ENCODE data around the gene SLCO3A1. TPM values are rescaled to one million over a fixed set of nuclear protein-coding genes. Genes with fewer than 3 reads are reported as not detected.

Gene SLCO3A1
- total RNA-seq, 2 experiments from 2014 or later: 8.5 to 40.0 TPM

DNA sequence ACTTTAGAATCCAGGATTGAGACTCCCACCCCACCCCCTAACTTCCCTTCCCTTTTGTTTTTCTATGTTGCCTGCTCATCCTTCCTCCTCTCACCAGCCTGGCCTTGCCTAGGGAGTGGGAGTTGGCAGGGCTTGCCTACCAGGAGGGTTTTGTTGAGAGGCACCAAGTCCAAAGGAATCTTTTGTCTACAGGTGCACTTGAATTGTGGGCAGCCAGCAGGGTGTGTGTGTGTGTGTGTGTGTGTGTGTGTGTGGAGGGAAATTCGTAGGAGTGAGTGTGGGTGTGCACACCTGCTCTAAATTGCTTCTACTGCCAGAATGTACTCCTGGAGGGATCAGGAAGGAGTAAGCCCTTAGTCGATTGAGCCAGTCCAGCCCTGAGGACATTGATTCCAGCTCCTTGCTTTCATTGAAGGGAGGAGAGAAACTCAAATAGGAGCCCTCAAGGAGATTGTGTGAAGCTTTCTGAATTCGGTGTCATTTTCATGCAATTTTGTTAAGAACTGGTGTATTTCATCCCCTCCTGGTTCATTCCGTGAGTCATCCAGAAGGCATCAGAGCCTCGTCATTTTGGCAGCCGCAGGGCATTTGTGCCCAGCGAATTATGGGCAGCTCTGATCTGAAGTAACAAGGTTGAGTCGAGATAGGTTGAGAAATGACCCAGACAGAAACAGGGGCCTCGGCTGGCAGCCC is 112.1 kb downstream of the SLCO3A1 start:
- no peak overlapping the region for H3K4me2 ChIP-seq (ENCODE audit: low read length)
- no peaks in the 10 kb centered on the region for H3K9me3 ChIP-seq (ENCODE audit: low read length)
- no peak overlapping the region for H3K27ac ChIP-seq (ENCODE audit: low read depth, low read length, poor library complexity, severe bottlenecking)
- CTCF ChIA-PET (ENCODE audit: unreplicated experiment): no interaction called here
- no peak for DNase-seq (ENCODE audit: low spot score)
- H3K4me3 ChIP-seq (ENCODE audit: low read depth, low read length, poor library complexity, severe bottlenecking): no peak overlapping the region
- TF ChIP-seq, protein P1, sequence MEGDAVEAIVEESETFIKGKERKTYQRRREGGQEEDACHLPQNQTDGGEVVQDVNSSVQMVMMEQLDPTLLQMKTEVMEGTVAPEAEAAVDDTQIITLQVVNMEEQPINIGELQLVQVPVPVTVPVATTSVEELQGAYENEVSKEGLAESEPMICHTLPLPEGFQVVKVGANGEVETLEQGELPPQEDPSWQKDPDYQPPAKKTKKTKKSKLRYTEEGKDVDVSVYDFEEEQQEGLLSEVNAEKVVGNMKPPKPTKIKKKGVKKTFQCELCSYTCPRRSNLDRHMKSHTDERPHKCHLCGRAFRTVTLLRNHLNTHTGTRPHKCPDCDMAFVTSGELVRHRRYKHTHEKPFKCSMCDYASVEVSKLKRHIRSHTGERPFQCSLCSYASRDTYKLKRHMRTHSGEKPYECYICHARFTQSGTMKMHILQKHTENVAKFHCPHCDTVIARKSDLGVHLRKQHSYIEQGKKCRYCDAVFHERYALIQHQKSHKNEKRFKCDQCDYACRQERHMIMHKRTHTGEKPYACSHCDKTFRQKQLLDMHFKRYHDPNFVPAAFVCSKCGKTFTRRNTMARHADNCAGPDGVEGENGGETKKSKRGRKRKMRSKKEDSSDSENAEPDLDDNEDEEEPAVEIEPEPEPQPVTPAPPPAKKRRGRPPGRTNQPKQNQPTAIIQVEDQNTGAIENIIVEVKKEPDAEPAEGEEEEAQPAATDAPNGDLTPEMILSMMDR (conservative IDR thresholded peaks at IDR 0.05; ENCODE audit: low read length): no peak
- TF ChIP-seq EZH2phosphoT487 (IDR thresholded peaks at IDR 0.05; ENCODE audit: borderline replicate concordance, low read depth, low read length): no peak
- POLR2A ChIA-PET: no interaction called here
- H3K9me2 ChIP-seq (ENCODE audit: insufficient read depth, low read length): no peaks in the 10 kb centered on the region
- no TSS peak for BruUV-seq (replicated peaks)
- H2AFZ ChIP-seq (ENCODE audit: low read length): no peak overlapping the region
- peaks cover 5% of the 10 kb centered on the region; the same call in 1 of the 2 replicates for H3K79me2 ChIP-seq (ENCODE audit: insufficient read depth, low read depth, low read length)
- intact Hi-C loops (cut with micrococcal nuclease; ENCODE audit: unreplicated experiment): no loop called here
- H3K4me1 ChIP-seq (ENCODE audit: insufficient read depth, low read length, poor library complexity, severe bottlenecking): peaks cover 14% of the 10 kb centered on the region
- H4K20me1 ChIP-seq (ENCODE audit: insufficient read depth, low read length): 0 out of 2 replicates have a peak, but pooled peaks cover 3% of the 10 kb centered on the region
- peaks cover 5% of the 10 kb centered on the region; the same call in 1 of the 2 replicates for H3K36me3 ChIP-seq (ENCODE audit: insufficient read depth, low read length)

DNA sequence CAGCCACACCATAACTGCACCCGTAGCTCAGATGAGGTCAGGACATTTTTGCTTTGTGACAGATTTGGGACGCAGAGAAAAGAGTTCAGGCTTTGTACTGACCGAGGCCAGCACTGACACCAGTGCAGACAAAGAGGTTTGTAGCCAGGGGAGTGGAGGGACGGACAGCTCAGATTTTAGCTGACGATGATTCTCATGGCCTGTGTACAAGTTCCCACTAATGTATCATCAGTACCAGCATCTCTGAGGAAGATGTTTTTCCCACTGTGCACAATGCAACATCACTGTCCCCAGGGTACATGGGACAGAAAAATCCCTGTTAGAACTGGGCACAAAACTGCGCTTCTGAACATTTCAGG is 112.7 kb downstream of the SLCO3A1 start:
- Histone ChIP-seq H3K4me3 (ENCODE audit: low read depth, low read length, poor library complexity, severe bottlenecking) (no peak overlapping the region), H3K79me2 (ENCODE audit: insufficient read depth, low read depth, low read length) (peaks cover 5% of the 10 kb centered on the region; the same call in 1 of the 2 replicates), H4K20me1 (ENCODE audit: insufficient read depth, low read length) (0 out of 2 replicates have a peak, but pooled peaks cover 3% of the 10 kb centered on the region), H3K4me2 (ENCODE audit: low read length) (no peak overlapping the region), H3K9me3 (ENCODE audit: low read length) (no peaks in the 10 kb centered on the region), H3K4me1 (ENCODE audit: insufficient read depth, low read length, poor library complexity, severe bottlenecking) (peaks cover 18% of the 10 kb centered on the region), H3K27ac (ENCODE audit: low read depth, low read length, poor library complexity, severe bottlenecking) (no peak overlapping the region), H3K36me3 (ENCODE audit: insufficient read depth, low read length) (peaks cover 5% of the 10 kb centered on the region; the same call in 1 of the 2 replicates), H2AFZ (ENCODE audit: low read length) (no peak overlapping the region), H3K9me2 (ENCODE audit: insufficient read depth, low read length) (no peaks in the 10 kb centered on the region)
- ChIA-PET CTCF (ENCODE audit: unreplicated experiment) (no interaction called here), POLR2A (no interaction called here)
- intact Hi-C loops (cut with micrococcal nuclease; ENCODE audit: unreplicated experiment): no loop called here
- BruUV-seq (replicated peaks): no TSS peak
- no peak for TF ChIP-seq EZH2phosphoT487 (IDR thresholded peaks at IDR 0.05; ENCODE audit: borderline replicate concordance, low read depth, low read length)
- TF ChIP-seq, protein P1 (conservative IDR thresholded peaks at IDR 0.05; ENCODE audit: low read length): no peak
- DNase-seq (ENCODE audit: low spot score): no peak

DNA sequence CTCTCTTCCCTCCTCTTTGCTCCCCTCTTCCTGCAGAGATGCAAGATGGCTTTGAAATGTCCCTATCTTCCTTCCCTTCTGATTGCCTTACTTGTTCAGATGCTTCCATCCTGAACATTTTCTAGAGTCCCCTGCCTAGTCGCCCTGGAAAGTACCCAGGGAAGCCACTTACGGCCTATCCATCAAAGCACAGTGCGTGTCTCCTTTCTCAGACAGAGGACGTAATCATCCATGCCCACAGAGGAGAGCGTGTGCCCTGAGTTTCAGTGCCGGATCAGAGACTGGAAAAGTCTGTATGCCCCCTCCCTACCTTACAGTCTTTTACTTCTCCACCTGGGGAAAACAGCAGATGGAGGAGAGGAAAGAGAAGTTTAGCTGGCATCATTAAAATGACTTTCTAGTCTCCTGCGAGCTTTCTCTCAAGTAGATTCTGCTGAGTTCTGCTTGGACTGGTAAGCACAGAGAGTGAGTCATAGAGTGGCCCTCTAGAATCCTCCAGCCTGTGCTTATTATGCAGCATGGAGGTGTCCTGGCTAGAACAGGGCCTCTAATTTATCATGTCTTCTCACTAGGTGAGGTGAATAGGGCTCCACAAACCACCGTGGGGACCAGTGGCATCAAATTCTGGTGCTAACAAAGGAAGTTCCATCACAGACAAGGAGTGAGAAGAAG is 114.6 kb downstream of the SLCO3A1 start:
- no peak for DNase-seq (ENCODE audit: low spot score)
- no peak overlapping the region for H2AFZ ChIP-seq (ENCODE audit: low read length)
- H3K9me2 ChIP-seq (ENCODE audit: insufficient read depth, low read length): no peaks in the 10 kb centered on the region
- peaks cover 23% of the 10 kb centered on the region for H3K4me1 ChIP-seq (ENCODE audit: insufficient read depth, low read length, poor library complexity, severe bottlenecking)
- ChIA-PET POLR2A (no interaction called here), CTCF (ENCODE audit: unreplicated experiment) (no interaction called here)
- no peak overlapping the region for H3K4me2 ChIP-seq (ENCODE audit: low read length)
- H3K36me3 ChIP-seq (ENCODE audit: insufficient read depth, low read length): peaks cover 5% of the 10 kb centered on the region; the same call in 1 of the 2 replicates
- 0 out of 2 replicates have a peak, but pooled peaks cover 3% of the 10 kb centered on the region for H4K20me1 ChIP-seq (ENCODE audit: insufficient read depth, low read length)
- H3K27ac ChIP-seq (ENCODE audit: low read depth, low read length, poor library complexity, severe bottlenecking): no peak overlapping the region
- BruUV-seq (replicated peaks): no TSS peak
- intact Hi-C loops (cut with micrococcal nuclease; ENCODE audit: unreplicated experiment): no loop called here
- peaks cover 5% of the 10 kb centered on the region; the same call in 1 of the 2 replicates for H3K79me2 ChIP-seq (ENCODE audit: insufficient read depth, low read depth, low read length)
- TF ChIP-seq, protein P1 (conservative IDR thresholded peaks at IDR 0.05; ENCODE audit: low read length): no peak
- TF ChIP-seq EZH2phosphoT487 (IDR thresholded peaks at IDR 0.05; ENCODE audit: borderline replicate concordance, low read depth, low read length): no peak
- H3K4me3 ChIP-seq (ENCODE audit: low read depth, low read length, poor library complexity, severe bottlenecking): no peak overlapping the region
- H3K9me3 ChIP-seq (ENCODE audit: low read length): no peaks in the 10 kb centered on the region
